Myometrial cell (primary cell): ENCODE measurements around the gene EDDM3A. TPM values are rescaled to one million over a fixed set of nuclear protein-coding genes. Genes with fewer than 3 reads are reported as not detected.

ENCODE experiments used
- total RNA-seq: library from RNA; depleted of rRNA; stranded (reverse); fragments of >200 nt; gene quantifications from 2 replicates; pipeline ENCODE4 v1.2.3, GENCODE V29; 2015

The EDDM3A gene
- total RNA-seq: not detected in 2 replicates

GRCh38 chr14:20745571-20746358 is at the start of gene EDDM3A:
Gene EDDM3A (plus strand): TSS chr14:20745887. CDS start chr14:20747581, 1,694 bp downstream.

Other genes starting within 250 kb of the EDDM3A start
- gene RNASE10, start 240.3 kb upstream of the EDDM3A start, total RNA-seq: not detected in 2 replicates
- gene RNASE9, start 184.8 kb upstream of the EDDM3A start, total RNA-seq: not detected in 2 replicates
- gene RNASE11, start 157.9 kb upstream of the EDDM3A start, total RNA-seq: not detected in 2 replicates
- not detected in 2 replicates for gene RNASE12, start 154.5 kb upstream of the EDDM3A start, total RNA-seq
- gene OR6S1, start 104.2 kb upstream of the EDDM3A start, total RNA-seq: not detected in 2 replicates
- 14.7 and 15.8 TPM in 2 replicates for gene RNASE4, start 61.3 kb upstream of the EDDM3A start, total RNA-seq
- gene ANG, start 57.1 kb upstream of the EDDM3A start, total RNA-seq: 7.5 and 12.1 TPM in 2 replicates
- gene EDDM3B, start 22.5 kb downstream of the EDDM3A start, total RNA-seq: not detected in 2 replicates
- gene RNASE6, start 35.4 kb downstream of the EDDM3A start, total RNA-seq: not detected in 2 replicates
- gene RNASE1, start 57.0 kb downstream of the EDDM3A start, total RNA-seq: not detected in 2 replicates
- gene RNASE3, start 145.5 kb downstream of the EDDM3A start, total RNA-seq: not detected in 2 replicates
- not detected in 2 replicates for gene RNASE2, start 209.6 kb downstream of the EDDM3A start, total RNA-seq
- gene METTL17, start 244.1 kb downstream of the EDDM3A start, total RNA-seq: 72.5 and 78.1 TPM in 2 replicates